Measurements from ENCODE around the gene TMEM59L. TPM values are rescaled to one million over a fixed set of nuclear protein-coding genes. Genes with fewer than 3 reads are reported as not detected.

Gene TMEM59L
- total RNA-seq, 1 donor from 2014 or later = 9.4 TPM

DNA sequence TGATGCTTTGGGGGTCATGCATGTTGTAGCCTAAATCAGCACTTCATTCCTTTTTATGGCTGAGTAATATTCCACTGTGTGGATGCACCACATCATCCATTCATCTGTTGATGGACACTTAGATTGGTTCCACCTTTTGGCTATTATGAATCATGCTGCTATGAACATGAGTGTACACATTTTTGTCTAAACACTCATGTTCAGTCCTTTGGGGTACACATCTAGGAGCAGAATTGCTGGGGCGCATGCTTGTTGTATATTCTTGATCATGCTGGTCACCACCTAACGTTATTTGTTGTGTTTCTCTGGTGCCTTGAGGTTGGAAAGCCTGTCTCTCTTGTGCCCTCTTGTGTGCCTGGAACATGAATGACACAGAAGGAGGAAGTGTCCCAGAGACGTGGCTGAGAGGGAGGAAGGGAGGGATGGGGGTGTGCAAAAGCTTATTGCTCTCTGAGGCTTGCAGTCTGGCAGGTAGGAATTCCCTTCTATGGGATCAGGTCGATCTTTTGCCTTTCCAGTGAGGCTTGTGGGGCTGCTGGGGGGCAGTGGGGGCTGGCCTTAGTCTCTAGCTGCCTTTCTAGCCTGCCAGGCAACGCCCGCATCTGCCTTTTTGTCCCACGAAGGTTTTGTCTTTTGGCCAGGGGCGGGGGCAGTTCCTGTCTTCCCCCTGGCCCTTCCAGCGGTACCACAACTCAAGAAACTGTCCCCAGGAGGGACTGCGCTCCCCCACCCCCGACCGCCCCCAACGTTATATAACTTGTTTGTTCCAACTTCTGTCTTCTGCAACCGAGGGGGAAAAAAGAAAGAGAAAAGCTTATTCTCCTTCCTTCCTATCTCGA, 31.7 kb downstream of the TMEM59L start:
- no peak for DNase-seq (ENCODE audit: extremely low spot score, unreplicated experiment)
- TF ChIP-seq, protein P1, sequence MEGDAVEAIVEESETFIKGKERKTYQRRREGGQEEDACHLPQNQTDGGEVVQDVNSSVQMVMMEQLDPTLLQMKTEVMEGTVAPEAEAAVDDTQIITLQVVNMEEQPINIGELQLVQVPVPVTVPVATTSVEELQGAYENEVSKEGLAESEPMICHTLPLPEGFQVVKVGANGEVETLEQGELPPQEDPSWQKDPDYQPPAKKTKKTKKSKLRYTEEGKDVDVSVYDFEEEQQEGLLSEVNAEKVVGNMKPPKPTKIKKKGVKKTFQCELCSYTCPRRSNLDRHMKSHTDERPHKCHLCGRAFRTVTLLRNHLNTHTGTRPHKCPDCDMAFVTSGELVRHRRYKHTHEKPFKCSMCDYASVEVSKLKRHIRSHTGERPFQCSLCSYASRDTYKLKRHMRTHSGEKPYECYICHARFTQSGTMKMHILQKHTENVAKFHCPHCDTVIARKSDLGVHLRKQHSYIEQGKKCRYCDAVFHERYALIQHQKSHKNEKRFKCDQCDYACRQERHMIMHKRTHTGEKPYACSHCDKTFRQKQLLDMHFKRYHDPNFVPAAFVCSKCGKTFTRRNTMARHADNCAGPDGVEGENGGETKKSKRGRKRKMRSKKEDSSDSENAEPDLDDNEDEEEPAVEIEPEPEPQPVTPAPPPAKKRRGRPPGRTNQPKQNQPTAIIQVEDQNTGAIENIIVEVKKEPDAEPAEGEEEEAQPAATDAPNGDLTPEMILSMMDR (conservative IDR thresholded peaks at IDR 0.05) = no peak
- no peak overlapping the region for H3K27ac Mint-ChIP-seq
- no peaks in the 10 kb centered on the region for H3K9me3 Mint-ChIP-seq
- peaks cover 8% of the 10 kb centered on the region for H3K36me3 Mint-ChIP-seq
- peaks cover 26% of the 10 kb centered on the region for H3K4me1 Mint-ChIP-seq (ENCODE audit: unreplicated experiment)
- H3K27me3 Mint-ChIP-seq = no peaks in the 10 kb centered on the region
- H3K4me3 Mint-ChIP-seq = no peak overlapping the region

DNA sequence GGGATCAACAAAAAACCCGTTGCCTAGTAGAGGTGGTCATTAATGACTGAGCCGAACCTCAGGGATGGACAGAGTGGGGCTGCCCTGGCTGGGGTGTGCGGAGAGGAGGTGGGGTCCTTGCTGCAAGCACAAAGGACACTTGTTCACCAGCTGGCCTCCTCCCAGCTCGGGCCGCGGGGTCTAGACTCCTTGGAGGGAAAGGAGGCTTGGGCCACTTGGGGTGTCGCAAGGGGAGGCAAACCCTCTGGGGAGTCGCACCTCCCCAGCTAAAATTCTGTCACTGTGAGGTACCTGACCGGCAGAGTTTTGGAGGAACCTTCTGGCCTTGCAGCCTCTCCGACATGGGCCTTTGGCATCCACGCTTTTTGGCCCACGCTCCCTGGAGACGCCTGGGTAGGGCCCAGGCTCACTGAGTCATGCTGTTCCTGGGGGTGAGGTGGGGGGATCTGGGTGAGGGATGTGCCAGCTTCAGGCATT, 32.4 kb downstream of the TMEM59L start:
- H3K36me3 Mint-ChIP-seq = peaks cover 8% of the 10 kb centered on the region
- H3K4me1 Mint-ChIP-seq (ENCODE audit: unreplicated experiment) = peaks cover 28% of the 10 kb centered on the region
- no peak overlapping the region for H3K4me3 Mint-ChIP-seq
- no peaks in the 10 kb centered on the region for H3K27me3 Mint-ChIP-seq
- DNase-seq (ENCODE audit: extremely low spot score, unreplicated experiment) = no peak
- TF ChIP-seq, protein P1 (conservative IDR thresholded peaks at IDR 0.05) = no peak
- H3K27ac Mint-ChIP-seq = no peak overlapping the region
- no peaks in the 10 kb centered on the region for H3K9me3 Mint-ChIP-seq

DNA sequence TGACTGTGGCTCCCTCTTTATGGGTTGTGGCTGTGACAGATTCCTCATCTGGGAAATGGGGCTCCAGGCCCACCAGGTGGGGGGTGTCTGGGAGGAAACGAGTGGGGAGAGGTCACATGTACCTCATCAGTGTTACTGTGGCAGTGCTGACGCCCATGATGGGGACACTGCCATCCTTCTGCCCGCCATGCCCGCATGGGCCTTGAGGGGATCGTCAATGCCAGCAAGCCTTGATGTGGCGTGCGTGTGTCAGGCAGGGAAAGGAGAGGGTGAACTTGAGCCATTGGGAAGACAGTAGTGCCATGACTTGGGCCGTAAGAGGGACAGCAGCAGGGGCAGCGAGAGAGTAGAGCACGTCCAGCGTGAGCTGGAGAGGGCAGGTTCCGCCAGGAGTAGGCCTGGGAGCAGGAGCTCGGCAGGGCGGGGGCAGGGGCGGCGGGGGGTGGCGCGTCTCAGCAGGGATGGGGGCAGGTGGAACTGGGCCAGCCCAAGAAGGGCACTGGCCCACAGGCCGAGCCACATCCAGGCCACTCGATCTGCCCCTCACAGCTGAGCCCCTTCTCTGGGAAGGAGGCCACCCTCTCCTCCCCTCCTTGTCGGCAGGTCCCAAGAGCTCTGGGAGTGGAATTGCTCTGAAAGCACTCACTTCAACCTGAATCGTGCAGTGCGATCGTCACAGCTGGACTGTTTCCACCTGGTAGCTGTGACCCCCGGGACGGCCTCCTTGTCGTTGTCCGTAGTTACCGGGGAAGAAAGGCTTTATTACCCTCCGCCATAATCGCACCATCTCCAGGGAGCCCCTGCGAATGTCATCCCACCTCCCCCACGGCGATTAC, 34.1 kb downstream of the TMEM59L start:
- Mint-ChIP-seq H3K9me3 (no peaks in the 10 kb centered on the region), H3K36me3 (peaks cover 8% of the 10 kb centered on the region), H3K4me3 (no peak overlapping the region), H3K27ac (no peak overlapping the region), H3K4me1 (ENCODE audit: unreplicated experiment) (peaks cover 37% of the 10 kb centered on the region), H3K27me3 (no peaks in the 10 kb centered on the region)
- DNase-seq (ENCODE audit: extremely low spot score, unreplicated experiment) = no peak
- TF ChIP-seq, protein P1 (conservative IDR thresholded peaks at IDR 0.05) = no peak

DNA sequence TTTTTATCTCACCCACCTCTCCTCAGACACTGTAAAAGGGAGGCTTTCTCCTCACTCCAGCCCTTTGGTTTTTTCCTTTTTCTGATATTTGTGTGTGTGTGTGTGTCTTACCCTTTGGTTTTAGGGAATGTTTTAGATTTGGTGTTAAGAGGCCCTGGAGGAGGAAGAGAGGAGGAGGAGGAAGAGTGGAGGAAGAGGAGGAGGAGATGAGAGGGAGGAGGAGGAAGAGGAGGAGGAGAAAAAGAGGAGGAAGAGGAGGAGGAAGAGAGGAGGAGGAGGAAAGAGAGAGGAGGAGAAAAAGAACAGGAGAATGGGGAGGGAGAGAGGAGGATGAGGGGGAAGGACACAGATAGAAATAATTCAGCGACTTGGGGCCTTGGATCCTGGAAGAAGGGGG, 34.7 kb downstream of the TMEM59L start:
- Mint-ChIP-seq H3K4me3 (no peak overlapping the region), H3K4me1 (ENCODE audit: unreplicated experiment) (peaks cover 37% of the 10 kb centered on the region), H3K27ac (no peak overlapping the region), H3K9me3 (no peaks in the 10 kb centered on the region), H3K27me3 (no peaks in the 10 kb centered on the region), H3K36me3 (peaks cover 8% of the 10 kb centered on the region)
- TF ChIP-seq, protein P1 (conservative IDR thresholded peaks at IDR 0.05) = no peak
- no peak for DNase-seq (ENCODE audit: extremely low spot score, unreplicated experiment)

DNA sequence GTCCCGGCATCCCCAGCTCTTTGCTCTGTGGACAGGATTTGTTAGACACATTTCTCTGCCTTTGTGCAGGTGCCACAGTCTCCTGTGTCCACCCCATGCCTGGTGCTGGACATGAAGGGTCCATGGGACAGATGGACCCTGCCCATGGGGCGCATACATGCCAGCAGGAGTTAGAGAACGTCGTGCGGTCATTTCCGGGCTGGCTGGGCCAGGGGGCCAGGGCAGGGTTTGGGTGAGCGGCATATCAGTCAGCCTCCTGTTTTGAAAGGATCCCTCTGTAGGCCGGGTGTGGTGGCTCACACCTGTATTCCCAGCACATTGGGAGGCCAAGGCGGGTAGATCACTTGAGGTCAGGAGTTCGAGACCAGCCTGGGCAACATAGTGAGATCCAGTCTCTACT, 35.1 kb downstream of the TMEM59L start:
- Mint-ChIP-seq H3K4me1 (ENCODE audit: unreplicated experiment) (peaks cover 37% of the 10 kb centered on the region), H3K4me3 (no peak overlapping the region), H3K27me3 (no peaks in the 10 kb centered on the region), H3K27ac (no peak overlapping the region), H3K36me3 (peaks cover 8% of the 10 kb centered on the region), H3K9me3 (no peaks in the 10 kb centered on the region)
- TF ChIP-seq, protein P1 (conservative IDR thresholded peaks at IDR 0.05) = no peak
- no peak for DNase-seq (ENCODE audit: extremely low spot score, unreplicated experiment)
